GM19099 (cell line): ENCODE data around the gene WIPI1.
A peak's percentile ranks its signal among the peaks of the same experiment; 100 is the strongest.

Experiments
- POLR2A ChIP-seq: IDR thresholded peaks from 3 replicates; pipeline ENCODE4 v1.6.1; 2011; ENCODE audit warnings: low read depth; ENCODE audit not compliant: insufficient read length; ENCODE audit errors: extremely low read depth

The WIPI1 gene

DNA sequence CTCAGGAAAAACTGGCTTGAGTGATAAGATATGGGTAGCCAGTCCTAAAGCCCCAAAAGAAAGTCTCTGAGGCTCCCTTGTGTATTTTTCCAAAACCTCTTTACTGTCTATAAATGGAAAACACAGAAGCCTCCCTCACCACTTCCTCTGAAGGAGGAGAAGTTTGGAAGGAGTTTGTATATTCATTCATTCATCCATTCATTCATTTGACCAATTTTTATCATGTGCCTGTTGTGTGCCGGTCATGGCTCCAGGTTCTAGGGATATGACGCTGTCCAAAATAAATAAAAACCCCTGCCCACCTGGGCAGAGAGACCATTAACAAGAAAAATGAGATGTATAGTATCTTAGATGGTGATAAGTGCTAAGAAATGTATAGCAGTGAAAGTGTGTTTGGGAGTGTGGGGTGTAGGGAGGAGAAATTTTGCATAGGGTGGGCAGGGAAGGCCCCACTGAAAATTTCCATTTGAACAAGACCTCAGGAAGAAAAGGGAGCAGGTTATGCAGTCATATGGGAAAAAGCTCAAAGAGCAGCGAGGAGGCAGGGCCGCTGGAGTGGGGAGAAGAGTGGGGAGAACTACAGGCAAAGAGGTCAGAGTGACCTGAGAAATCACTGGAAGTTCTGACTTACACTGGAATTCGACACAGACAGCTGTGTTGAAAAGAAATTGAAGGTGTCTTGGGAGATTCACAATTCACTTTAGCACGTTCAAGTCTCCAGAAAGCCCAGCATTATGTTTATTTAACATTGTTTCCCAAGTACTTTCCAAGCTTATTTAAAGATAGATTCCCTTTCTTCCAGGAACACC, 6.1 kb upstream of the WIPI1 start:
- no peak for TF ChIP-seq POLR2A

DNA sequence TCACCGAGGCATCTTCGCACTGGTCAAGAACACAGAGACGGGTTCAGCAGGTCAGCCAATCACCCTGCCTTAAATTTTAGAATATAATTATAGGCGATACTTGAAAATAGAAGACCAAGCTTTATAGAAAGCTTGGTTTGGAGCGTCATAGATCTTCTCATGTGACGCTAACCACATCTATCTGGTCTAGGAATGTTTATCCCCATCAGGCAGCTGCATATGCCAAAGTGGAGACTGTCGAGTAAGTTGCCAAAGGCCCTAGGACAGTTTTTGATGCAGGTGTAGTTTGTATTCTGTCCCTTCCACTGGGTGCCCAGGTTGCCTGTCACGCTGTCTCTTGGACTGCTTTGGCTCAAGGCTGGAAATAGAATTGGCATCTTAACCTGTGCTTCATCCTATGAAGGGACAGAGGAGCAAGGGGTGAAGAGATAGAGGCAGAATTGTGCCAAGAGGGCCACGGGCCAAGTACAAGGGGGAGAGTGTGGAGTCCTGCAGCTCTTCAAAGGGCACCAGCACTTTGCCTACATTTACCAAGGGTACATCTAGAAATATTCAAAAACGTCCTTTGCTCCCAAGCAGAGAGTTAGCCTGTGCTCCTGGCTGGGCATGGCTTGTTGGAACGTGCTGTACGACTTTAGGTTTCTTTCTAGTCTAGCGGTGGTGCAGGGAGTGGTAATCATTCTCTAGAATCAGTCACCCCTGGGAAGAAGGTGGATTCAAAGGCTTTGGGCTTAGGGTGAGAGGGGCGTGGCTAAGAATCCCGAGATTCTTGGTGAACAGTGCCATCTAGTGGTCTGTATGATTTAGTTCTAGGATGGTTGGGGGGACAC, 5.3 kb upstream of the WIPI1 start:
- TF ChIP-seq POLR2A: peak; percentile 24

DNA sequence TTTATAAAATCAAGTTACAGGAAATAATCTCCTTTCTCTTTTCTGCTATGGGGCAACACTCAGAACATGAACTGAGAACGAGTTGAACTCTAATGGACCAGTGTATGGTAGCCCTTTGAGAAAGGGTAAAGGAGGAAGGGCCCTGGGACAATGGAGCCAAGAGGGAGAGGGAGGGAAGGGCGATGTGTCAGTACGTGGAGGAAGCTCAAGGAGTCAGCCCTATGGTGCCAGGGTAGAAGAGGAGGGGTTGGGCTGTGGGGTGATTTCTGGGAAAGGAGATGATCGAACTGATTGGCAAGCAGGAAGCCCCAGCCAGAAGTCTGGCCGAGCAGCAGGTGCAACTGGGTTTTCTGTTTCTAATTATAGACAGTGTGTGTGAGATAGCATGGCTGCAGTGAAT, 4.3 kb upstream of the WIPI1 start:
- TF ChIP-seq POLR2A: no peak

DNA sequence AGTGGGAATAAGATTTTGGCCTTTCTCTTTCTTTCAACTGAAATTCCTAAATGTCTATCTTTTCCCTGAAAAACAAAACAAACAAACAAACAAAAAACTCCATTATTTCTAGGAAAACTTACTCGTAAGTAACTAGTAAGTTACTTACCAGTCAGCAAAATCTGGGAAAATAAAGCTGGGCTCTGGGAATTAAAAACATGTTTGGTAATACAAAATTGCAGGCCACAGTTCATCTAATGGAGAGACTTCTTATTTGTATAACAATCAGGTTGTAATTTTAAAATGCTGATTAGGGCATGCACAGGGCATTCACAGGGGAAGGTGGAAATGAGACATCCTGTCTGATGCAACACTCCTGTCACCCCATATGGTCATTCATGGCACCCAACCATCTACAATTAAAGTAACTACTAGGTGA, 3.8 kb upstream of the WIPI1 start:
- TF ChIP-seq POLR2A: no peak

DNA sequence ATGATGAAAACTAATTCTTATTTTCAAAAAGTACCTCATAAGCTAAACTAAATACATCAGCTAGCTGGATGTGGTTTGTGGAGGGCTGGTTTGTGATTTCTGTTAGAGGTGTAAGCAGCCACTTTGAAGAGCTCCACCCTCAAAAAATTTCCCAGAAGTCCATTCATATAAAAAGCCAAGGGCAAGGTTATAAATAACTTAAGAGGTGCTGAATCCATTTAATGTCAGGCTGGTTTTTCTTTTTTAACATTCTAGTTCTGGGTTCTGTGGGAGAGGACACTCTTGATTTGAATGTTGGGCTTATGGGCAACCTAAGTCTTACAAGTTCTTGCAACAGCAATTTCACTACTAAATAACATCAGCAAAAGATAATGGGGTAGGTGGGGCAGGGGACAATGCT, 3.4 kb upstream of the WIPI1 start:
- no peak for TF ChIP-seq POLR2A

DNA sequence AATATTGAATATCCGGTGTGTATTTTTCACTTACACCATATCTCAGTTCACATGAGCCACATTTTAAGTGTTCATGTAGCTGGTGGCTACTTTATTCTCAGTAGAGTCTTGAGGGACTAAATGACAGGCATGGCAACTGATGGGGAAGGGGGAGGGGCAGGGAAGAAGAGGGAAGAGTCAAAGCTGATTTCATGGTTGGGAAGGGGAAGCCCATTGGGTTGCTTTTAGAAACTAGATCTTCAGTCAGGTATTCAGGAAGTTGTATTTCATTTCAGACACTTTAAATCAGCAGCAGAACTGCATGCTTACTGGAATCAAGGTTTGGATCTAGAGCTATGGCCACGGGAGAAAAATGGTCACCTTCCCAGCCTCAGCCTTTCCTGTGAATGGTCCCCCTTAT, 2.9 kb upstream of the WIPI1 start:
- TF ChIP-seq POLR2A: no peak

DNA sequence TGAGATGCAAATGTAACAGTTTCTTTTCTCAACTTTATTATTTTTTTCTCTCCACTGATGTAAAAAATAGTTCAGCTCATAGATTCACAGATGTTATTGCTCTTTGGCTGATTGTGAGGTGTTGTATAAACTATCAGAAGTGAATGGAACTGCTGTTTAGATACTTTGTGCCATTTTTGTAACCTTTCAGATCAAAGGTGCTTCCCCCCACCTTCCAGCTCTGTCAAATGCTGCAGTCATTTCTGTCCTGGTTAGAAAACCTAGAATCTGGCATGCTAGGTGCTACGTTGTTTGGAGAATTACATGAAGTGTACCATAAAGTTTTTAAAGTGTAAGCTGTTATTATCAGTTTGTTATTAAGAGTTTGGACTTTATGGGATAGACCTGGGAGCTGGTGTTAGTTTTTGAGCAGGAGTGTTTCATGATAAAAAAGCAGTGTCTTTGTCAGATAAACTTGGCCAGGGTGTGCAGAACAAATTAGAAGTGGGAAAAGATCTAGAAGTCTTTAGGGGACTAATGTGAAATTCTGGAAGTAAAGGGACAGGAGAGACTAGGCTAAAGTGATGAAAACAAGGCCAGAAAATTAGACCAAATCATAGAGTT, 1.8 kb upstream of the WIPI1 start:
- TF ChIP-seq POLR2A: no peak

DNA sequence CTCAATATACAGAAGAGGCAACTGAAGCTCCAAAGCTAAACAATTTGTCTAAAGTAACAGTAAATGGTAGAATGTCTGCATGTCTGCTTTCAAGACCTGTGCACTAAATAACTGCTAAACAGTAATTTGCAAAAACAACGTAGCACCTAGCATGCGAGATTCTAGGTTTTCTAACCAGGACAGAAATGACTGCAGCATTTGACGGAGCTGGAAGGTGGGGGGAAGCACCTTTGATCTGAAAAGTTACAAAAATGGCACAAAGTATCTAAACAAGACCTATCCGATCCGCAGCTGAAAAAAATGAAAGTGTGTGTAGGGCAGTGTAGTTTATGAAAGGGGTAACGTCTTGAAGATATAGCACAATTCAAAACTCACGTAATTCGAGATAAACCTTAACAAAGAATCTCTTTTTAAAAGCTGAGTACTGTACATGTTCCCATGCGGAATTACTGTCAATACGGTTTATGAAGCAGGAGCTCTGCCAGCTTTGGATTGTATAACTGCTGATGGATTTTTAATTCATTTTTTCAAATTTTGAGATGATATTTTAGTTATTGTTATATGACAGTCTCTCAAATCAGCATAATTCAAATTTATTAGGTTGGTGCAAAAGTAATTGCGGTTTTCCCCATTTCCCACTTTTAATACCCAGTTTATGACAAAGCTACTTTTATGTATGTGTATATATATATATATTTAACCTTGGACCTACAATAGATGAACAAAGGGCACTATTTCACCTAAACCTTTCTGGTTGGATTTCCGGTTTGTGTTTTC, 1.2 kb upstream of the WIPI1 start:
- no peak for TF ChIP-seq POLR2A

DNA sequence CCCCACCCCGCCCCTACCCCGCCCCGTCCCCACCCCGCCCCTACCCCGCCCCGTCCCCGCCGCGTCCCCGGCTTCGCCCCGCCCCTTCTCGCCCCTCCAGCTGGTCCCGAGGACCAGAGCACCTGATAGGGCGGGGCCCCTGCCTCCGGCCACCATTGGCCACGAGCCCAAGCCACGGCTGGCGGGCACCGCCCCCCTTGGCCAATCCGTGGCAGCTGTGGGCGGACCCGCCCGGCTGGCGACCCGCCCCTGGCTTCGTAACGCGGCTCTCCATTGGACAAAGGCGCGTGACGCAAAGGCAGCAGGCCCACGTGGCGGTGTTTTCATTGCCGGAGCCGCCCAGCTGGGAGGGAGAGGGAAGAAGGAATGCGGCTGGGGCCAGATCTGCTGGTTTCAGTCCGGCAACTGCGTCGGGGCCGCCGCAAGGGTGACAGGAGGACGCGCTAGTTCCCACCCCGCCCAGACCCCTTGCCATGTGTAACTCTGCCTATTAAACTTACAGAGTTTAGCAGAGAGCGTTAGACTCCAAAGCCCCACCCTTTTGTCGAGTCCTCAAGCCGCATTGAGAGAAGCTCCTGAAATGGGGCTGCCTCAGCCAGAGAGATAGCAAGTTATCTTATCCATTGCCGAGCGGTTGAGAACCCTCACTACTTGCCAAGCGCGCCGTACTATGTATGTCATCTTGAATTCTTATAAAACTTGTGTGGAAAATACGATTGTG, 403 bp upstream of the WIPI1 start:
- peak; percentile 57 for TF ChIP-seq POLR2A

DNA sequence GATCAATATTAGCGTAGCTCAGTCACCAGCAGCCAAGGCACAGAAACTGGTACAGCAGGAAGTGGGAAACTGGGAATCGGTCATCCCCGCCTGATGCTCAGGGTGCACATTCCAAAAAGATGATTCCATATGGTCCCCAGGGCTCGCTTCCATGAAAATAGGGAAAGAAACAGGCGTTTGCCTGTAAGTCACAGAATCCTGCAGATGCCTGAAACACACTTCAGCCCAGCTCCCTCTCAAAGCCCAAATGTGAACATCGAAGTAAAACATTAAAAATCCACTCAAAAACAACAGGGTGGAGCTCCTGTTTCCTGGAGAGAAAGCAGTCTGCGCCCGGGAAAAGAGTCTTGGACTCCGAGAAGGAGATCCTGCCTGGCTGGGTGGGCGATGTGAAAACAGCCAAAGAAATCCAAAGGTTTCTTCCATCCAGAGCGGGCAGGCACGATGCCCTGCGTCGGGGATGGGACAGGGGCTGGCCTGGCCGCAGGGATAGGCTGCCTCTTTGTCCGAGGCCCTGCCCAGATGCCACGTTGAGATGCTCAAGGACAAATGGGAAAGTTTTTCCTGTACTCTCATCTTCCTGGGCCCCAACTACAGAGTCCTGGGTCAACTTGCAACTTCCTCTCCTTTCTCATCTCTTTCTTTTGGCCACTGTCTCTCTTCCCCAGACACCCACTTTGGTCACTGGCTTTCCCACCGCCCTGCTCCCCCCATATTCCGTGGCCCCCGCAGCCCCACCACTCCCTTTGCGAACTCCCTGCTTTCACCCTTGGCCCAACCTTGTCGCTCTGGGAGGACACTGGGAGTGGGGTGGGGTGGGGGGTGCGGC, 743 bp downstream of the WIPI1 start:
- no peak for TF ChIP-seq POLR2A

DNA sequence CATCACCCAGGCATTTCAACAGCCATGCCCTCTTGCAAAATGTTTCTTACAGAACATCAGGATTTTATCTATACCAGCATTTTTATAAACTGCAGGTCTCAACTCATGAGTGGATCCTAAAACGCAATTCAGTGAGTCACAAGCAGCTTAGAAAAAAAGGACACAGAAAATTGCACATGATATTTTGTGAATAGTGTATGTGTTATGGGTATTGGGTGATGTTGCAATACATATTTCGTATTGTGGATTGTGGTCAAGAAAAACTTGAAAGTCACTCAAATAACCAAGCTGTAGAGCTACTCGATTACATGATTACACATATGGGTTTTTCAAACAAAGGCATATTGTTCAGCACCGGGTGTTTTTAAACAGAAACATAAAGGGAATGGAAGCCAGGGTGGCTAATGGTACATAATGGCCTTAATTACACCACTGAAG, 1.4 kb downstream of the WIPI1 start:
- no peak for TF ChIP-seq POLR2A

DNA sequence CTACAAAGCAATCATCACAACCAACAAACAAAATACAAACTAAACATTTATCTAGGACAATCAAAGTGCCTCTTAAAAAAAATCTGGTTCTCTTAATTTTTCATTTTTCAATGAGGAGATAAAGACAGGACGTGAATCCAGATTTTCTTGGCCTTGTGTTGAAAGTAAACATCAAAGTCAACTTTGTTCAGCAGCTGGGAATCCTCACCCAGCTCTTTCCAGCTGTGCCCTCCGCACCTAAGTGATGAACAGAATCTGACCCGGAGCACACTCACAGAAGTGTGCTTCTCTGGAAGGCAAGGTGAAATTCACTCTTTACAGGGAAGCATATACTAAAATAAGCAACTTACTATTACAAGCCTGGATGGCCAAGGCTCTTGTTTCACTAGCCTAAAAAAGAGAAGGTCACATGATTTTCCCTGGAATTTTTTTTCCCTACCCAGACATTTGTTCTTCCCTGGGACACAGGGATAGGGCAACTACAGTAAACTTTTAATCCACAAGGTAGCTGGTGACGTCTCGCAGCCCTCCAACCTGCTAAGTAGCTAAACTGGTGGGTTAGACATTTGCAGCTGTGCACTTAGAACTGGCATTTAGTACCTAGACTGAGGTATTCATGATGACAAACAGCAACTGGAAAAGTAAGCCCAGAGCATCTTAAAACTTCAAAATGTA, 3.2 kb downstream of the WIPI1 start:
- TF ChIP-seq POLR2A: no peak

DNA sequence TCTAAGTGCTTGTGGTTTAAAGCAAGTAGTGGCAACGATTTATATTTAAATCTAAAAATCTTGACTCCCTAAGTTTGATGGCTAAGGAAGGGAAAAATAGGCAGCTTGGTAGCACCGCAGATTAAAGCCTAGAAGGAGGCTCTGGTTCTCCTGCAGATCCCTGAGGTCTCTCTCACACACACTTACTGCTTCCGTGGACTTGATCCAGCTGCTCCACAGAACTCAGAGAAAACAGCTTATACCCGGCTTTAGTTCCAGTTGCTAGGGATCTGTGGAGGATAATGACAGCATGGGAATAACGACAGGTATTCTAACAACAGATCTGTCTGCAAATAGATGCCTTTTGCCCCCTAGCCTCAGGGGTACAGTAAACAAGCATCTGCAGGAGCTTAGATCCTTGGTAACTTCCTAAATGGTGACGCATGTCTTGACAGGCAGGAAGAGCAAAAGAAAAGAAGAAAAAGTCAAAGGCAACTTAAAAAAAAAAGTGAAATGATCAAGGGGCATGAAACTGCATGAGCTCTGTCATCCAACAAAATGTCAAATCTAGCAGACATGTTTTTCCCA, 4.5 kb downstream of the WIPI1 start:
- TF ChIP-seq POLR2A: no peak
